Mammary epithelial cell (primary cell): ENCODE data around the gene APOC3.

Source experiments
- EZH2 ChIP-seq: IDR thresholded peaks from 2 replicates; pipeline ENCODE4 v1.6.1; 2012; ENCODE audit warnings: low read length, inconsistent platforms, borderline replicate concordance
- TF ChIP-seq, protein P1 (sequence below), 2 donors: IDR thresholded peaks in 1 of 2; conservative IDR thresholded peaks in 1 of 2; 2 replicates each; pipeline ENCODE4 v1.5.1; 2011 to 2012; ENCODE audit warnings: inconsistent platforms in 2 of 2, low read length in 2 of 2, mild to moderate bottlenecking in 2 of 2, control low read depth in 1 of 2, low read depth in 1 of 2; ENCODE audit not compliant: insufficient read depth in 1 of 2; ENCODE audit errors: extremely low read depth in 1 of 2

- TF ChIP-seq, protein P1, sequence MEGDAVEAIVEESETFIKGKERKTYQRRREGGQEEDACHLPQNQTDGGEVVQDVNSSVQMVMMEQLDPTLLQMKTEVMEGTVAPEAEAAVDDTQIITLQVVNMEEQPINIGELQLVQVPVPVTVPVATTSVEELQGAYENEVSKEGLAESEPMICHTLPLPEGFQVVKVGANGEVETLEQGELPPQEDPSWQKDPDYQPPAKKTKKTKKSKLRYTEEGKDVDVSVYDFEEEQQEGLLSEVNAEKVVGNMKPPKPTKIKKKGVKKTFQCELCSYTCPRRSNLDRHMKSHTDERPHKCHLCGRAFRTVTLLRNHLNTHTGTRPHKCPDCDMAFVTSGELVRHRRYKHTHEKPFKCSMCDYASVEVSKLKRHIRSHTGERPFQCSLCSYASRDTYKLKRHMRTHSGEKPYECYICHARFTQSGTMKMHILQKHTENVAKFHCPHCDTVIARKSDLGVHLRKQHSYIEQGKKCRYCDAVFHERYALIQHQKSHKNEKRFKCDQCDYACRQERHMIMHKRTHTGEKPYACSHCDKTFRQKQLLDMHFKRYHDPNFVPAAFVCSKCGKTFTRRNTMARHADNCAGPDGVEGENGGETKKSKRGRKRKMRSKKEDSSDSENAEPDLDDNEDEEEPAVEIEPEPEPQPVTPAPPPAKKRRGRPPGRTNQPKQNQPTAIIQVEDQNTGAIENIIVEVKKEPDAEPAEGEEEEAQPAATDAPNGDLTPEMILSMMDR (conservative IDR thresholded peaks at IDR 0.05 in 1 of 2, IDR thresholded peaks at IDR 0.05 in 1 of 2; ENCODE audit: extremely low read depth in 1 of 2, insufficient read depth in 1 of 2, low read depth in 1 of 2, low read length in 2 of 2): no peak
- TF ChIP-seq EZH2: no peak
Observed at GRCh38 chr11:116849486-116849885, 19.8 kb downstream of the APOC3 start.
